Measurements from ENCODE around the gene MDP1. TPM values are rescaled to one million over a fixed set of nuclear protein-coding genes. Genes with fewer than 3 reads are reported as not detected.

Gene MDP1
- total and polyA plus RNA-seq, 2 of the 8 experiments (the other 6 are each of a cell fraction or from before 2014, with no cell fraction given): 17.7 to 32.2 TPM

GRCh38 chr14:24237463-24237955 lies 21.6 kb upstream of the MDP1 start:
- no peaks in the 10 kb centered on the region; a peak in 1 of 7 replicates for H3K27me3 ChIP-seq (replicated peaks in 1 of 4; ENCODE audit: control insufficient read depth in 3 of 4, extremely low read depth in 1 of 4, insufficient read depth in 3 of 4, low read length in 3 of 4)
- H3K27ac ChIP-seq (ENCODE audit: low read depth, low read length): no peak overlapping the region
- H3K79me2 ChIP-seq (ENCODE audit: control insufficient read depth in 1 of 2, insufficient read depth in 2 of 2, low read length in 2 of 2): peaks cover 0 to 14% of the 10 kb centered on the region in 2 experiments; a peak in 3 of 4 replicates
- H2AK5ac ChIP-seq (ENCODE audit: low read depth, low read length): no peak overlapping the region
- H3K18ac ChIP-seq (ENCODE audit: extremely low read depth, low read length): no peak overlapping the region
- peaks cover 19 to 58% (median 48%) of the 10 kb centered on the region in 4 experiments for H3K36me3 ChIP-seq (ENCODE audit: control insufficient read depth in 2 of 4, insufficient read depth in 4 of 4, low read length in 3 of 4)
- no peak overlapping the region for H2BK15ac ChIP-seq (ENCODE audit: low read length)
- no peak overlapping the region for H2BK12ac ChIP-seq (ENCODE audit: low read depth, low read length)
- CTCF ChIA-PET (ENCODE audit: partially characterized antibody): interaction anchor here (1.1 to 2.5 kb wide), 6 partner anchors 14 to 100 kb away, joined by 5 to 10 read pairs (median 6); partner anchors contain the start of genes CIDEB and MDP1
- no peak overlapping the region for H3K56ac ChIP-seq (replicated peaks; ENCODE audit: insufficient read length, low read depth, low read length)
- H2BK5ac ChIP-seq (ENCODE audit: low read depth, low read length): no peak overlapping the region
- no peak overlapping the region for H4K91ac ChIP-seq (replicated peaks; ENCODE audit: insufficient read length, low read length)
- H2AFZ ChIP-seq (ENCODE audit: low read length): no peak overlapping the region
- no peak for TF ChIP-seq KDM4A (IDR thresholded peaks at IDR 0.05; ENCODE audit: low read depth, low read length, severe bottlenecking)
- no peak overlapping the region for H3K14ac ChIP-seq (ENCODE audit: insufficient read length)
- no peak overlapping the region for H2BK120ac ChIP-seq (replicated peaks; ENCODE audit: low read depth, low read length)
- H3K79me1 ChIP-seq (ENCODE audit: low read depth, low read length): no peaks in the 10 kb centered on the region; the same call in none of the 2 replicates
- H4K5ac ChIP-seq (ENCODE audit: insufficient read length, low read depth, low read length): no peak overlapping the region
- peaks cover 12% of the 10 kb centered on the region for H3K23me2 ChIP-seq (ENCODE audit: low read depth, low read length)
- no peak overlapping the region for H3K4me3 ChIP-seq (ENCODE audit: extremely low read depth in 1 of 4, insufficient read depth in 2 of 4, low read depth in 3 of 4, low read length in 4 of 4)
- no peak overlapping the region for H3K4me2 ChIP-seq (ENCODE audit: insufficient read depth in 1 of 2, low read depth in 2 of 2, low read length in 2 of 2)
- peaks cover 3 to 16% of the 10 kb centered on the region in 2 experiments for H4K20me1 ChIP-seq (replicated peaks in 1 of 2; ENCODE audit: control insufficient read depth in 1 of 2, insufficient read depth in 2 of 2, low read length in 2 of 2)
- no peak overlapping the region for H3K9ac ChIP-seq (replicated peaks in 1 of 4; ENCODE audit: extremely low read depth in 1 of 4, low read depth in 3 of 4, low read length in 3 of 4)
- DNase-seq (ENCODE audit: low read depth in 1 of 2, low spot score in 2 of 2) (no peak), FAIRE-seq (no peak)
- no peaks in the 10 kb centered on the region for H3K9me3 ChIP-seq (ENCODE audit: insufficient read depth in 2 of 2, low read depth in 1 of 2, low read length in 1 of 2)
- 88% methylated on average over 2 of the region's 2 CpGs; no CpG with 5 or more reads in 1 of the 2 experiments for WGBS, 2 experiments (ENCODE audit: extremely low coverage in 1 of 2, insufficient coverage in 1 of 2, insufficient read length in 1 of 2, insufficient replicate concordance in 2 of 2, low coverage in 1 of 2, low lambda C conversion rate in 2 of 2, missing lambda C conversion rate in 1 of 2)
- no peak overlapping the region for H3K23ac ChIP-seq (ENCODE audit: insufficient read length)
- H3K4me1 ChIP-seq (replicated peaks in 1 of 4; ENCODE audit: control insufficient read depth in 3 of 4, insufficient read depth in 4 of 4, low read length in 3 of 4): peaks cover 0 to 11% (median 4%) of the 10 kb centered on the region in 4 experiments; a peak in 5 of 7 replicates
- H4K8ac ChIP-seq (ENCODE audit: extremely low read depth, insufficient read depth, low read length): no peak overlapping the region
- POLR2A ChIA-PET (ENCODE audit: partially characterized antibody): interaction anchor here (0.8 to 5.1 kb wide), 10 partner anchors 9 to 108 kb away, joined by 3 to 19 read pairs (median 3); partner anchors contain the start of genes CHMP4A and MDP1
- no peak overlapping the region for H2BK20ac ChIP-seq (ENCODE audit: low read length)
- H3K4ac ChIP-seq (replicated peaks; ENCODE audit: insufficient read length, low read depth, low read length): no peak overlapping the region

Measured in H1 (cell line).